TTC549 (cell line): ENCODE measurements around the gene METTL25B.
"Not testable (repeated sequence)": the region's sequence is repeated elsewhere in the genome, so short reads cannot be mapped to it uniquely, and the experiment has no call there.

Experiments used
- FAIRE-seq: peaks from 2 replicates; lab custom pipeline; 2012; peaks lifted over from hg19 to GRCh38; lab: Jason Lieb, UNC

Gene METTL25B

GRCh38 chr1:156749419-156750118 is 21.3 kb downstream of the METTL25B start:
- FAIRE-seq = no peak

- no peak for FAIRE-seq
Observed at GRCh38 chr1:156750191-156750672, 22.0 kb downstream of the METTL25B start.

GRCh38 chr1:156750711-156751450 is 22.6 kb downstream of the METTL25B start:
- no peak for FAIRE-seq

- no peak for FAIRE-seq
Observed at GRCh38 chr1:156751451-156751756, 23.1 kb downstream of the METTL25B start, which contains the start of gene HDGF. Gene HDGF (minus strand): TSS chr1:156751675. CDS start chr1:156751429, 246 bp downstream.

- FAIRE-seq = no peak
Observed at GRCh38 chr1:156751757-156752481, 23.6 kb downstream of the METTL25B start.

- FAIRE-seq = no peak
Observed at GRCh38 chr1:156752843-156753482, 24.7 kb downstream of the METTL25B start.

GRCh38 chr1:156754219-156754618 is 25.9 kb downstream of the METTL25B start:
- FAIRE-seq = no peak

GRCh38 chr1:156755527-156755950 is 27.3 kb downstream of the METTL25B start:
- no peak for FAIRE-seq

GRCh38 chr1:156756355-156756754 is 28.1 kb downstream of the METTL25B start:
- no peak for FAIRE-seq

GRCh38 chr1:156757572-156758253 is 29.4 kb downstream of the METTL25B start:
- not testable (repeated sequence) for FAIRE-seq

- FAIRE-seq = no peak
Observed at GRCh38 chr1:156760092-156760795, 32.0 kb downstream of the METTL25B start.

- FAIRE-seq = no peak
Observed at GRCh38 chr1:156760796-156761104, 32.5 kb downstream of the METTL25B start.

GRCh38 chr1:156765136-156765535 is 36.9 kb downstream of the METTL25B start:
- not testable (repeated sequence) for FAIRE-seq

- no peak for FAIRE-seq
Observed at GRCh38 chr1:156765666-156766065, 37.4 kb downstream of the METTL25B start.

- no peak for FAIRE-seq
Observed at GRCh38 chr1:156766298-156767100, 38.2 kb downstream of the METTL25B start.

- FAIRE-seq = peak; percentile 100
Observed at GRCh38 chr1:156767101-156767878, 39.0 kb downstream of the METTL25B start, which contains the start of gene PRCC. Gene PRCC (plus strand): TSS chr1:156767535. CDS start chr1:156767772, 237 bp downstream.

GRCh38 chr1:156767879-156768604 is 39.8 kb downstream of the METTL25B start:
- FAIRE-seq = no peak

GRCh38 chr1:156768610-156769295 is 40.5 kb downstream of the METTL25B start:
- FAIRE-seq = no peak
